ENCODE results near the gene APOL2.
"Not testable (repeated sequence)": the region's sequence is repeated elsewhere in the genome, so short reads cannot be mapped to it uniquely, and the experiment has no call there.

APOL2 gene

DNA sequence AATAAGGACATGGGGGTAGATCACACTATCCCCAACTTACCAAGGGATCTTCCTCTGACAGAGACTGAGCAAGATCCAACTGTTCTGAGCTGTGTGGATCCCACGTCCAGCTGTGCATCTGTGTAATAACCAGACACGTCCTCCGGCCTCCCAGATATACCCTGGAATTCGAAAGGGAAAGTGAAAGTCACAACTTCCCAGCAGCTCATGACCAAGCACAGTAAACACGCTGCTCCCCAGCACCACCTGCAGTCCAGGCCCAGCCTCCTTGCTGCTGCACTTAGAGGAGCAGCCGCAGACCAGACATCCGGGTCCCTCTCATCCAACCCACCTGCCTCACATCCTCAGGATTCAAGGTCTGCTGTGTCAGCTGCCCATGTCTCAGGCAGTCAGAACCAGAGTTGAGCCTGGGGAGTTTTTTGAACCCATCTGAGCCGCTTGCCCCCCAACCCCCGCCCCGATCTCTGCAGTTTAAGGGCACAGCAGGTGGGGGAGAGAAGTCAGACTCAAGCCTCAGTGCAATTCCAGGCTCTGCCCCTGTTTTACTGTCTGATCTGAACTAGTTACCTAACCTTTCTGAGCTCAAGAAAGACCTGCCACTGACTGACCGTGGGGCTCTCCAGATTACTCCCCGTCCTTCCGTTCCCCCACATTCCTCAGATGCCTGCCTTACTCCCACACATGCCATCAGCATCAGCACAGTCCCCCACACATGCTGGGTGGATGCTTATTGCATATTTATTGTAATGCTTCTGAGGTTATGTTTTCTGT, at the start of gene APOL2:
APOL2 (minus strand) TSS at position 127 of the 771 bp plus-strand sequence. CDS start 6,365 bp downstream, outside the sequence.
- DNase-seq, result peak; percentile 77 to 98 (median 88)
- intact Hi-C loops (cut with DNase I), result loop anchor here (5.0 kb wide), 2 partner anchors 38 to 47 kb away; no protein-coding TSS in a partner anchor

DNA sequence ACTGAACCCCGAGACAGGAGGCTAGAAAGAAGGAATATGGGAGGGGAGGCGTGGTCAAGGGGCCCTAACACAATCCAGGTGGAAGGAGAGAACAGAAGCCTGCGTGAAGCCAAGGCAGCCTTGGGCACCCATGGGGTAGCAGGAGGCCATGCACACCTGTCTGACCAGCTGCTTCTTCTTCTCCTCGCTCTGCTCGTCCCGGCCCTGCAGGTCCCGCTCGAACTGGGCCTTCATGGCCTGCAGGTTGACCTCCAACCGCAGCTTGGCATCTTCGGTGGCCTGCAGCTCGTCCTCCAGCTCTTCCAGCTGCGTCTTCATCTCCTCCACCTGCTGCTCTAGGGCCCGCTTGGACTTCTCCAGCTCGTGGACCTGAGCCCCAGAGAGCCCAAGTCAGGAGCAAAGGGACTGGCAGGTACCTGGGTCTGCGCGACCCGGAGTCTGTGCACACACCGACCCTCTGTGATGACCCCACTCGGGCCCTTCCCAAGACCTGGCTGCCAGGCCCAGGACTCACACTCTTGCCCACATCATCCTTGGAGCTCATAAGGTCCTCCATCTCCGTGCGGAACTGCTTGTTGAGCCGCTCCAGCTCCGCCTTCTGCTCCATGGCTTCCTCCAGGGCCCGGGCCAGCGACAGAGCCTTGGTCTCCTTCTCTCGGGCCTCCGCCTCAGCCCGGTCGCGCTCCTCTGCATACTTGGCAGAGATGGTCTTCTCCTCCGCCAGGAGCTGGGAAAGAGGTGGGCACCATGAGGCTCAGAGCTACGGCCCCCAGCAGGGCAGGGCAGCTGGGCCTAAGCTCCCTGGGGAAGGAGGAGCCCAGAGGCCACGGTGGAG, 49.5 kb upstream of the APOL2 start:
- intact Hi-C loops (cut with DNase I), result no loop called here
- peak in 3 of 10 donors; percentile 69 to 81 (median 73) for DNase-seq

DNA sequence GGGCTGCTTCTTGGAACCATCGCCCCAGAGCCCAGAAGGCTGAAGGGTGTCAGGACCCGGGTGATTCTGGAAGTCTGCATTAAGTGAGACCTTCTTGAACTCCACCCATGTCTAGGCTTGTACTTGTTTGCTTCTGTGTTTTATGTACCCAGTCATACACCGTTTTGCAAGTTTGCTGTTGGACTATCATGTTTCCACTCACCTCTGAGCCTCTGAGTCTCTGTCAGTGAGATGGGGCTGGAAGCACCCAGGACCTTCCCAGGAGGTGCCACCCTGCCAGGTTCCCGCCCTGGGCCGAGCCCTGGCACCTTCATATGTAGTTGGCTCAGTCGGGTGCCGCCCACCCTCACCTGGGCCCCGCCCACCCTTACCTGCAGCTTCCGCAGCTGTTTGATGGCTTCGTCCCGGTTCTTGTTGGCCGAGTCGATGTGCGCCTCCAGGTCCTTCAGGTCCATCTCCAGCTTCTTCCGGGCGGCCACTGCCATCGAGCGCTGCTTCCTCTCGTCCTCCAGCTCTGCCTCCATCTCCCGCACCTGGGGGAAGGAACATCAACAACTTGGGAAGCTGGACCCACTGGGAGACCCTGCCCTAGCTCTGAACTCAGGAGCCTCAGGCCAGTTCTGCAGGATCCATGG, 48.7 kb upstream of the APOL2 start:
- intact Hi-C loops (cut with DNase I), result loop anchor here (2.0 kb wide), 1 partner anchor 143 kb away; no protein-coding TSS in a partner anchor

GRCh38 chr22:36286096-36286957, 47.0 kb upstream of the APOL2 start:
- peak; percentile 71 to 98 (median 82) for DNase-seq
- intact Hi-C loops (cut with DNase I), result loop anchor here (2.0 kb wide), 1 partner anchor 142 kb away; no protein-coding TSS in a partner anchor

More for the DNA sequence above, 48.7 kb upstream of the APOL2 start:
- DNase-seq, result peak in 3 of 10 donors; percentile 61 to 77 (median 71)

GRCh38 chr22:36285545-36285944, 46.2 kb upstream of the APOL2 start:
- intact Hi-C loops (cut with DNase I), result no loop called here
- peak in 2 of 10 donors; percentile 67 to 78 for DNase-seq

DNA sequence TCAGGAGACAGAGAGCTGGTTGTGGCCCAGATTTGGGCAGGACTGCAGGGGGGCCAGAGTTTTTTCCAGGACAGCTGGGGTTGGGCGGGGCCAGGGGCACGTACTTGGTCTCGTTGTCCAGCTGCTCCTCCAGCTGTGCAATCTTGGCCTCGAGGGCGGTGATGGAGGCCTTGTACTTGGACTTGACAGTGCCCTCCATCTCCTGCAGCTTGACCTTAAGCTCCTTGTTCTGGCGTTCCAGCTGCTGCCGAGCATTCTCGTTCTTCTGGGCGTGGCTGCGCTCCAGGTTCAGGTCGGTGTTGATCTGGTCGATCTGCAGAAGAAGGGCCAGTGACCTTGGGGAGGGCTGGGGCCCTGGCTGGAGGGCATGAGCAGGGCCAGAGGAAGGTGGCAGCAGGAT, 45.7 kb upstream of the APOL2 start:
- intact Hi-C loops (cut with DNase I), result no loop called here

GRCh38 chr22:36284171-36284571, 44.8 kb upstream of the APOL2 start:
- peak in 2 of 10 donors; percentile 71 to 75 for DNase-seq
- intact Hi-C loops (cut with DNase I), result no loop called here

More for the DNA sequence above, 45.7 kb upstream of the APOL2 start:
- DNase-seq, result peak in 2 of 10 donors; percentile 60 to 77

GRCh38 chr22:36282328-36282831, 43.1 kb upstream of the APOL2 start:
- peak in 3 of 10 donors; percentile 52 to 67 (median 62) for DNase-seq
- intact Hi-C loops (cut with DNase I), result no loop called here

- intact Hi-C loops (cut with DNase I), result no loop called here
- DNase-seq, result peak in 3 of 10 donors; percentile 29 to 66 (median 40)
Observed at GRCh38 chr22:36281781-36282327, 42.5 kb upstream of the APOL2 start.

DNA sequence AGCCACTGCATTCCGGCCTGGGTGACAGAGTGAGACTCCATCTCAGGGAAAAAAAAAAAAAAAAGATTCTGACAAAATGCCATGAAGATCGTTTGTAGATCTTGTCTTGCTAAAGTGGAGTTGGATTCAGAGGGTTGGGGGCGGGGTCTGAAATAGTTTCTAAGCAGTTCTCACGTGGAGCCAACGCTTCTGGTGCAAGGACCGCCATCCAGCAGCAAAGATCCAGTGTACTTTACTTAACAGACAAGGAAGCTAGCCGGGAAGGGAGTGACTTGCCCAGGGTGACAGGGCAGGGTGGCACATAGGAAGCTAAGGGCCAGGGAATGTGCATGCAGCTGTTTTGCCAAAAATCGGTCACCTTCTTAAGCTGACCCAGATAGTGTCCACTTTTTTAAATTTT, 41.1 kb upstream of the APOL2 start:
- intact Hi-C loops (cut with DNase I), result no loop called here
- peak in 3 of 10 donors; percentile 33 to 44 (median 42) for DNase-seq

- intact Hi-C loops (cut with DNase I), result loop anchor here (5.0 kb wide), 1 partner anchor 42 kb away; the partner anchor contains the start of gene APOL2
- no peak for DNase-seq
Observed at GRCh38 chr22:36279219-36279666, 39.9 kb upstream of the APOL2 start.

- intact Hi-C loops (cut with DNase I), result loop anchor here (2.0 to 5.0 kb wide), 2 partner anchors 40 to 81 kb away; partner anchors contain the start of gene APOL2
- DNase-seq, result peak in 9 of 10 donors; percentile 48 to 91 (median 62)
Observed at GRCh38 chr22:36277482-36278291, 38.4 kb upstream of the APOL2 start.

GRCh38 chr22:36274531-36274930, 35.2 kb upstream of the APOL2 start:
- intact Hi-C loops (cut with DNase I), result no loop called here
- no peak for DNase-seq

DNA sequence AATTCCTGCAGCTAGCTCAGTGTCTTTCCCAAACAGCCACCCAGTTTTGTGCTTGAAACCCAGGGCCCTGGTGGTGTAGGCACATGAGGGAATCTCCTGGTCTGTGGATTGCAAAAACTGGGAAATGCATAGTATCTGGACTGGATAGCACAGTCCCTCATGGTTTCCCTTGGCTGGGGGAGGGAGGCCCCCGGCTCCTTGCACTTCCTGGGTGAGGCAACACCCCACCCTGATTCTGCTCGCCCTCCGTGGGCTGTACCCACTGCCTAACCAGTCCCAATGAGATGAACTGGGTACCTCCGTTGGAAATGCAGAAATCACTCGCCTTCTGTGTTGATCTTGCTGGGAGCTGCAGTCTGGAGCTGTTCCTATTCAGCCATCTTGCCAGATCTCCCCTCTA, 32.6 kb upstream of the APOL2 start:
- intact Hi-C loops (cut with DNase I); DNase-seq: not testable (repeated sequence)

DNA sequence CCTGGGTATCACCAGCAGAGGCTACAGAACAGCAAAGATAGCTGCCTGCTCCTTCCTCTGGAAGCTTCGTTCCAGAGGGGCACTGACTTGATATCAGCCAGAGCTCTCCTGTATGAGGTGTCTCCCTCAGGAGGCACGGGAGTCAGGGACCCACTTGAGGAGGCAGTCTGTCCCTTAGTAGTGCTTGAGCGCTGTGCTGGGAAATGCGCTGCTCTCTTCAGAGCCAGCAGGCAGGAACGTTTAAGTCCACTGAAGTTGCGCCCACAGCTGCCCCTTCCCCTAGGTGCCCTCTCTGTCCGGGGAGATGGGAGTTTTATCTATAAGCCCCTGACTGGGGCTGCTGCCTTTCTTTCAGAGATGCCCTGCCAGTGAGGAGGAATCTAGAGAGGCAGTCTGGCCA, 31.9 kb upstream of the APOL2 start:
- intact Hi-C loops (cut with DNase I); DNase-seq: not testable (repeated sequence)

- DNase-seq, result peak in 1 of 10 donors; percentile 51
- intact Hi-C loops (cut with DNase I), result no loop called here
Observed at GRCh38 chr22:36267896-36268485, 28.7 kb upstream of the APOL2 start.

GRCh38 chr22:36267058-36267457, 27.7 kb upstream of the APOL2 start:
- DNase-seq, result peak in 1 of 10 donors; percentile 55
- intact Hi-C loops (cut with DNase I), result no loop called here
